PC-3 (cell line): ENCODE results near the gene TRIM23. TPM values are rescaled to one million over a fixed set of nuclear protein-coding genes. Genes with fewer than 3 reads are reported as not detected.

Source experiments
- ATAC-seq: fragments of 200-7000 bp; cut with Tn5 transposase; 2 replicates; pipeline ENCODE4 v1.9.1; 2020; ENCODE audit warnings: mild to moderate bottlenecking, moderate library complexity
- BruUV-seq: library from RNA; stranded (reverse); fragments of 400-500 nt; replicated peaks from 2 replicates; lab custom pipeline; 2021; lab: Mats Ljungman, UMichigan
- CTCF ChIA-PET: fragments of 300-600 bp; sonication (Branson Sonifier 250); formaldehyde crosslinking; loops from one replicate; lab custom pipeline; 2022; ENCODE audit warnings: antibody characterized with exemption; lab: Charles Lee
- POLR2A ChIA-PET: fragments of 300-600 bp; sonication (Branson Sonifier 250); formaldehyde crosslinking; loops from one replicate; lab custom pipeline; 2022; ENCODE audit warnings: antibody characterized with exemption; ENCODE audit not compliant: unreplicated experiment; lab: Charles Lee
- DNase-seq: peaks from one replicate; pipeline ENCODE4 v3.0.0-alpha.2; 2015
- H2AFZ ChIP-seq: fragments of 300-600 bp; sonication (generic); 2 replicates; pipeline ENCODE4 v1.6.0; 2016; ENCODE audit warnings: antibody characterized with exemption, low read length
- H3F3A ChIP-seq: fragments of 300-600 bp; sonication (generic); one replicate; pipeline ENCODE4 v1.6.0; 2017; ENCODE audit warnings: antibody characterized with exemption, low read length, control low read depth, mild to moderate bottlenecking; ENCODE audit not compliant: unreplicated experiment
- H3K27ac ChIP-seq: fragments of 300-600 bp; sonication (generic); 2 replicates; pipeline ENCODE4 v1.5.1; 2016; ENCODE audit warnings: mild to moderate bottlenecking, low read length
- H3K27me3 ChIP-seq: fragments of 300-600 bp; sonication (generic); 2 replicates; pipeline ENCODE4 v1.6.1; 2016; ENCODE audit warnings: low read length, mixed read lengths
- H3K36me3 ChIP-seq: fragments of 300-600 bp; sonication (generic); 2 replicates; pipeline ENCODE4 v1.6.1; 2016; ENCODE audit warnings: low read depth, mixed run types, low read length, mixed read lengths
- H3K4me1 ChIP-seq: fragments of 300-600 bp; sonication (generic); 2 replicates; pipeline ENCODE4 v1.5.1; 2016; ENCODE audit warnings: low read length; ENCODE audit not compliant: insufficient read depth
- H3K4me2 ChIP-seq: fragments of 300-600 bp; sonication (generic); 2 replicates; pipeline ENCODE4 v1.6.0; 2016; ENCODE audit warnings: low read length
- H3K4me3 ChIP-seq: fragments of 300-600 bp; sonication (generic); 2 replicates; pipeline ENCODE4 v1.5.1; 2016; ENCODE audit warnings: mild to moderate bottlenecking, low read length, mixed read lengths
- H3K79me2 ChIP-seq: fragments of 300-600 bp; sonication (generic); 2 replicates; pipeline ENCODE4 v1.6.1; 2017; ENCODE audit warnings: low read length, mixed read lengths
- H3K9ac ChIP-seq: fragments of 300-600 bp; sonication (generic); 2 replicates; pipeline ENCODE4 v1.6.0; 2016; ENCODE audit warnings: mild to moderate bottlenecking, low read length
- H3K9me2 ChIP-seq: fragments of 300-600 bp; sonication (generic); replicated peaks from 2 replicates; pipeline ENCODE4 v1.6.1; 2016; ENCODE audit warnings: mixed run types, low read length, mixed read lengths
- H3K9me3 ChIP-seq: fragments of 300-600 bp; sonication (generic); 2 replicates; pipeline ENCODE4 v1.6.1; 2016; ENCODE audit warnings: low read length, mixed read lengths
- H4K20me1 ChIP-seq: fragments of 300-600 bp; sonication (generic); 2 replicates; pipeline ENCODE4 v1.6.1; 2016; ENCODE audit warnings: low read length, mixed read lengths
- CTCF ChIP-seq: fragments of 300-600 bp; sonication (generic); conservative IDR thresholded peaks from 2 replicates; pipeline ENCODE4 v1.5.1; 2017; ENCODE audit warnings: antibody characterized with exemption, low read depth, mild to moderate bottlenecking, low read length
- EZH2 ChIP-seq: fragments of 300-600 bp; sonication (generic); IDR thresholded peaks from one replicate; pipeline ENCODE4 v1.6.1; 2017; ENCODE audit warnings: antibody characterized with exemption, mild to moderate bottlenecking, low read length; ENCODE audit not compliant: unreplicated experiment
- EZH2phosphoT487 ChIP-seq: fragments of 300-600 bp; sonication (generic); IDR thresholded peaks from 2 replicates; pipeline ENCODE4 v1.6.1; 2018; ENCODE audit warnings: mild to moderate bottlenecking, antibody characterized with exemption, low read length, borderline replicate concordance
- intact Hi-C: fragments of 100-400 bp; cut with micrococcal nuclease; formaldehyde crosslinking; loops from 2 replicates; pipeline ENCODE4 v1.9.0; 2023
- total RNA-seq: library from RNA; depleted of rRNA; stranded (reverse); fragments of >200 nt; gene quantifications from 2 replicates; pipeline ENCODE4 v1.2.3, GENCODE V29; 2014; rRNA removed

TRIM23 gene
- total RNA-seq, 1 experiment from 2014 or later = 7.7 TPM

GRCh38 chr5:65539827-65540226 lies 84.3 kb downstream of the TRIM23 start:
- no peak for TF ChIP-seq CTCF
- TF ChIP-seq EZH2phosphoT487 = no peak
- no peak for TF ChIP-seq EZH2
- Histone ChIP-seq H2AFZ (no peak overlapping the region), H3K4me3 (no peak overlapping the region), H3K79me2 (no peaks in the 10 kb centered on the region), H3K4me1 (no peaks in the 10 kb centered on the region), H3K36me3 (no peaks in the 10 kb centered on the region), H3F3A (no peaks in the 10 kb centered on the region), H3K4me2 (no peak overlapping the region), H3K27ac (no peak overlapping the region), H3K9me3 (no peaks in the 10 kb centered on the region), H3K9ac (no peak overlapping the region), H3K9me2 (no peaks in the 10 kb centered on the region), H4K20me1 (no peaks in the 10 kb centered on the region), H3K27me3 (no peaks in the 10 kb centered on the region)
- ChIA-PET POLR2A (no interaction called here), CTCF (no interaction called here)
- DNase-seq = peak; percentile 30
- peak; percentile 49 for ATAC-seq
- BruUV-seq = no TSS peak
- intact Hi-C loops = no loop called here

Other genes with a start within 250 kb of the TRIM23 start
- 1.5 and 1.7 TPM in 2 replicates for gene ADAMTS6, start 142.4 kb downstream of the TRIM23 start, total RNA-seq
- gene CENPK, start 61.2 kb downstream of the TRIM23 start, total RNA-seq = 8.0 and 8.6 TPM in 2 replicates
- 11.6 and 14.8 TPM in 2 replicates for gene PPWD1, start 61.0 kb downstream of the TRIM23 start, total RNA-seq
- gene SHLD3, start 694 bp upstream of the TRIM23 start, total RNA-seq = 1.4 and 1.6 TPM in 2 replicates
- gene TRAPPC13, start 694 bp upstream of the TRIM23 start, total RNA-seq = 6.6 and 6.7 TPM in 2 replicates
- 0.98 and 1.1 TPM in 2 replicates for gene SGTB, start 97.8 kb upstream of the TRIM23 start, total RNA-seq
- gene NLN, start 97.9 kb upstream of the TRIM23 start, total RNA-seq = 7.9 and 13.6 TPM in 2 replicates